Measurements from ENCODE around the gene PALD1. TPM values are rescaled to one million over a fixed set of nuclear protein-coding genes. Genes with fewer than 3 reads are reported as not detected.

Gene PALD1
- polyA plus RNA-seq, 3 donors = 0.04 to 0.11 TPM; not detected in 1

- Mint-ChIP-seq H3K36me3 (peaks cover 0 to 2% of the 10 kb centered on the region in 2 donors), H3K4me3 (peak overlapping the region in 1 of 2 donors; percentile 67), H3K9me3 (peaks cover 0 to 22% (median 4%) of the 10 kb centered on the region in 7 donors), H3K4me1 (peaks cover 12% of the 10 kb centered on the region), H3K27me3 (ENCODE audit: low read depth in 3 of 3) (peaks cover 56 to 69% (median 62%) of the 10 kb centered on the region in 3 donors), H3K27ac (no peak overlapping the region)
- H3K36me3 ChIP-seq (replicated peaks in 1 of 2; ENCODE audit: control insufficient read depth in 1 of 2, insufficient read depth in 2 of 2, low read length in 2 of 2) = no peaks in the 10 kb centered on the region
- no peak overlapping the region for H3K27ac ChIP-seq (ENCODE audit: low read depth in 1 of 2, low read length in 2 of 2)
- H4K20me1 ChIP-seq (ENCODE audit: insufficient read depth, low read length) = no peaks in the 10 kb centered on the region
- H3K79me2 ChIP-seq (ENCODE audit: insufficient read depth, low read length) = no peaks in the 10 kb centered on the region
- H3K4me1 ChIP-seq (ENCODE audit: control insufficient read depth in 1 of 2, insufficient read depth in 2 of 2, low read length in 2 of 2) = peaks cover 7 to 14% of the 10 kb centered on the region in 2 donors
- H3K27me3 ChIP-seq (ENCODE audit: control insufficient read depth in 2 of 2, insufficient read depth in 2 of 2, low read length in 2 of 2) = peaks cover 31 to 52% of the 10 kb centered on the region in 2 donors
- no peak overlapping the region for H3K9ac ChIP-seq (ENCODE audit: insufficient read depth, low read length, poor library complexity, severe bottlenecking)
- WGBS (ENCODE audit: insufficient coverage) = 28% methylated on average over 9 of the region's 12 CpGs
- H3K9me3 ChIP-seq (replicated peaks in 1 of 2; ENCODE audit: control insufficient read depth in 1 of 2, insufficient read depth in 1 of 2, low read length in 2 of 2) = peaks cover 0 to 18% of the 10 kb centered on the region in 2 donors
- H3K4me3 ChIP-seq (replicated peaks in 1 of 3; ENCODE audit: low read depth in 2 of 3, low read length in 3 of 3) = no peak overlapping the region
- intact Hi-C loops (cut with micrococcal nuclease) = no loop called here
- no peak overlapping the region for H3K4me2 ChIP-seq (replicated peaks; ENCODE audit: extremely low read depth, low read length, poor library complexity, severe bottlenecking)
- H2AFZ ChIP-seq (ENCODE audit: insufficient read depth, low read depth, low read length, poor library complexity, severe bottlenecking) = no peak overlapping the region
- no peak for TF ChIP-seq CTCF (IDR thresholded peaks at IDR 0.05)
- DNase-seq = no peak
Observed at GRCh38 chr10:70441895-70442309, 36.7 kb upstream of the PALD1 start.

GRCh38 chr10:70442332-70442988 is 36.1 kb upstream of the PALD1 start:
- no peak overlapping the region for H2AFZ ChIP-seq (ENCODE audit: insufficient read depth, low read depth, low read length, poor library complexity, severe bottlenecking)
- H3K9me3 Mint-ChIP-seq = peaks cover 0 to 22% (median 4%) of the 10 kb centered on the region in 7 donors
- no peak overlapping the region for H3K4me2 ChIP-seq (replicated peaks; ENCODE audit: extremely low read depth, low read length, poor library complexity, severe bottlenecking)
- peaks cover 7 to 14% of the 10 kb centered on the region in 2 donors for H3K4me1 ChIP-seq (ENCODE audit: control insufficient read depth in 1 of 2, insufficient read depth in 2 of 2, low read length in 2 of 2)
- H3K36me3 ChIP-seq (replicated peaks in 1 of 2; ENCODE audit: control insufficient read depth in 1 of 2, insufficient read depth in 2 of 2, low read length in 2 of 2) = no peaks in the 10 kb centered on the region
- intact Hi-C loops (cut with micrococcal nuclease) = no loop called here
- no peaks in the 10 kb centered on the region for H3K79me2 ChIP-seq (ENCODE audit: insufficient read depth, low read length)
- no peak for TF ChIP-seq CTCF (IDR thresholded peaks at IDR 0.05)
- peaks cover 12% of the 10 kb centered on the region for H3K4me1 Mint-ChIP-seq
- peak overlapping the region in 1 of 2 donors; percentile 73 for H3K4me3 Mint-ChIP-seq
- no peak overlapping the region for H3K27ac Mint-ChIP-seq
- H3K27me3 Mint-ChIP-seq (ENCODE audit: low read depth in 3 of 3) = peaks cover 56 to 67% (median 61%) of the 10 kb centered on the region in 3 donors
- H3K4me3 ChIP-seq (replicated peaks in 1 of 3; ENCODE audit: low read depth in 2 of 3, low read length in 3 of 3) = no peak overlapping the region
- 93% methylated on average over 4 of the region's 6 CpGs for WGBS (ENCODE audit: insufficient coverage)
- H4K20me1 ChIP-seq (ENCODE audit: insufficient read depth, low read length) = no peaks in the 10 kb centered on the region
- H3K9me3 ChIP-seq (replicated peaks in 1 of 2; ENCODE audit: control insufficient read depth in 1 of 2, insufficient read depth in 1 of 2, low read length in 2 of 2) = peaks cover 0 to 18% of the 10 kb centered on the region in 2 donors
- peaks cover 31 to 52% of the 10 kb centered on the region in 2 donors for H3K27me3 ChIP-seq (ENCODE audit: control insufficient read depth in 2 of 2, insufficient read depth in 2 of 2, low read length in 2 of 2)
- peaks cover 0 to 2% of the 10 kb centered on the region in 2 donors for H3K36me3 Mint-ChIP-seq
- H3K9ac ChIP-seq (ENCODE audit: insufficient read depth, low read length, poor library complexity, severe bottlenecking) = no peak overlapping the region
- H3K27ac ChIP-seq (ENCODE audit: low read depth in 1 of 2, low read length in 2 of 2) = no peak overlapping the region
- DNase-seq = no peak
